ENCODE results near the gene TLR3. TPM values are rescaled to one million over a fixed set of nuclear protein-coding genes. Genes with fewer than 3 reads are reported as not detected.
A peak's percentile ranks its signal among the peaks of the same experiment; 100 is the strongest.

The TLR3 gene
- total and polyA plus RNA-seq, 2 of the 8 experiments (the other 6 are each of a cell fraction or from before 2014, with no cell fraction given) = 1.00 to 2.6 TPM

DNA sequence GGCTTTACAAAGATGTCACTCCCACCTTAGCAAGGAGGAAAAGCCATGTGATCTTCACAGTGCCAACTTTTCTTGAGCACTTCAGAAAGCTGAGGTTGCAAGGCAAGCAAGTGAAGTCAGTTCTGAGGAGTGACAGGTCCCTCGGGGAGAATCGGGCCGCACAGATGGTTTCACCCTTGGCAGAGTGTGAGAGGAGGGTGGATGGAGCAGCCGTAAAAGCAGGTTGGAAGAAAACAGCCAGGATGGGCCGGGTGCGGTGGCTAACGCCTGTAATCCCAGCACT is 43.6 kb upstream of the TLR3 start:
- Histone ChIP-seq H3K18ac (ENCODE audit: extremely low read depth, low read length) (peak overlapping the region; percentile 55), H3K4me3 (ENCODE audit: extremely low read depth in 1 of 4, insufficient read depth in 2 of 4, low read depth in 3 of 4, low read length in 4 of 4) (no peak overlapping the region), H4K20me1 (replicated peaks in 1 of 2; ENCODE audit: control insufficient read depth in 1 of 2, insufficient read depth in 2 of 2, low read length in 2 of 2) (no peaks in the 10 kb centered on the region), H3K56ac (replicated peaks; ENCODE audit: insufficient read length, low read depth, low read length) (no peak overlapping the region), H2AK5ac (ENCODE audit: low read depth, low read length) (no peak overlapping the region), H3K79me2 (ENCODE audit: control insufficient read depth in 1 of 2, insufficient read depth in 2 of 2, low read length in 2 of 2) (no peaks in the 10 kb centered on the region), H3K9ac (replicated peaks in 1 of 4; ENCODE audit: extremely low read depth in 1 of 4, low read depth in 3 of 4, low read length in 3 of 4) (no peak overlapping the region), H3K27me3 (replicated peaks in 1 of 4; ENCODE audit: control insufficient read depth in 3 of 4, extremely low read depth in 1 of 4, insufficient read depth in 3 of 4, low read length in 3 of 4) (peaks cover 0 to 2% (median 0%) of the 10 kb centered on the region in 4 experiments; a peak in 1 of 7 replicates), H2BK15ac (ENCODE audit: low read length) (no peak overlapping the region; the same call in 1 of the 2 replicates), H3K9me3 (ENCODE audit: insufficient read depth in 2 of 2, low read depth in 1 of 2, low read length in 1 of 2) (peaks cover 10 to 13% of the 10 kb centered on the region in 2 experiments; a peak in 3 of 4 replicates), H3K23me2 (ENCODE audit: low read depth, low read length) (no peaks in the 10 kb centered on the region), H4K8ac (ENCODE audit: extremely low read depth, insufficient read depth, low read length) (no peak overlapping the region), H3K79me1 (ENCODE audit: low read depth, low read length) (no peaks in the 10 kb centered on the region), H3K4me2 (ENCODE audit: insufficient read depth in 1 of 2, low read depth in 2 of 2, low read length in 2 of 2) (no peak overlapping the region; a peak in 1 of 4 replicates), H3K27ac (ENCODE audit: low read depth, low read length) (no peak overlapping the region), H2AFZ (ENCODE audit: low read length) (no peak overlapping the region), H2BK20ac (ENCODE audit: low read length) (peak overlapping the region; percentile 94), H2BK120ac (replicated peaks; ENCODE audit: low read depth, low read length) (no peak overlapping the region), H3K4me1 (replicated peaks in 1 of 4; ENCODE audit: control insufficient read depth in 3 of 4, insufficient read depth in 4 of 4, low read length in 3 of 4) (peaks cover 3 to 19% (median 12%) of the 10 kb centered on the region in 4 experiments), H3K4ac (replicated peaks; ENCODE audit: insufficient read length, low read depth, low read length) (no peak overlapping the region), H2BK12ac (ENCODE audit: low read depth, low read length) (0 out of 2 replicates have a peak overlapping the region, but pooled peaks have one; percentile 13), H3K23ac (ENCODE audit: insufficient read length) (no peak overlapping the region), H4K5ac (ENCODE audit: insufficient read length, low read depth, low read length) (no peak overlapping the region), H2BK5ac (ENCODE audit: low read depth, low read length) (no peak overlapping the region; the same call in 1 of the 2 replicates), H4K91ac (replicated peaks; ENCODE audit: insufficient read length, low read length) (peak overlapping the region; percentile 7), H3K14ac (ENCODE audit: insufficient read length) (no peak overlapping the region), H3K36me3 (ENCODE audit: control insufficient read depth in 2 of 4, insufficient read depth in 4 of 4, low read length in 3 of 4) (peaks cover 0 to 2% (median 0%) of the 10 kb centered on the region in 4 experiments; a peak in 1 of 8 replicates)
- DNase-seq (ENCODE audit: low read depth in 1 of 2, low spot score in 2 of 2) (no peak), FAIRE-seq (no peak)
- ChIA-PET CTCF (ENCODE audit: partially characterized antibody) (interaction anchor here (0.8 to 4.3 kb wide), 6 partner anchors 12 to 587 kb away, joined by 3 to 32 read pairs (median 4); no protein-coding TSS in a partner anchor), POLR2A (ENCODE audit: partially characterized antibody) (no interaction called here)
- 100% methylated on average over 7 of the region's 7 CpGs; no CpG with 5 or more reads in 1 of the 2 experiments for WGBS, 2 experiments (ENCODE audit: extremely low coverage in 1 of 2, insufficient coverage in 1 of 2, insufficient read length in 1 of 2, insufficient replicate concordance in 2 of 2, low coverage in 1 of 2, low lambda C conversion rate in 2 of 2, missing lambda C conversion rate in 1 of 2)
- TF ChIP-seq RFX5 (IDR thresholded peaks at IDR 0.05; ENCODE audit: borderline replicate concordance, low read depth, low read length) (no peak), CBX8 (IDR thresholded peaks at IDR 0.05; ENCODE audit: borderline replicate concordance, low read depth, low read length) (no peak), EZH2 (IDR thresholded peaks at IDR 0.05; ENCODE audit: low read depth, low read length, severe bottlenecking) (no peak), KDM1A (IDR thresholded peaks at IDR 0.05; ENCODE audit: borderline replicate concordance, low read length) (no peak), POLR2AphosphoS5 (IDR thresholded peaks at IDR 0.05; ENCODE audit: low read depth, low read length) (no peak), CHD2 (IDR thresholded peaks at IDR 0.05; ENCODE audit: low read length) (no peak), RNF2 (IDR thresholded peaks at IDR 0.05; ENCODE audit: borderline replicate concordance, low read depth, low read length, missing control alignments, poor library complexity, severe bottlenecking) (no peak)
